GM18519 (cell line): ENCODE results near the gene DDX41.

ENCODE experiments used
- ATAC-seq: cut with Tn5 transposase; IDR thresholded peaks from one replicate; pipeline ENCODE4 v1.9.1; 2021; ENCODE audit warnings: mild to moderate bottlenecking, moderate library complexity; ENCODE audit not compliant: unreplicated experiment, low FRiP score

DDX41 gene

GRCh38 chr5:177500685-177501522, 15.9 kb downstream of the DDX41 start:
- no peak for ATAC-seq

GRCh38 chr5:177499842-177500241, 16.9 kb downstream of the DDX41 start:
- no peak for ATAC-seq

- ATAC-seq, result no peak
These were observed 18.6 kb downstream of the DDX41 start for GRCh38 chr5:177498013-177498787.

- ATAC-seq, result peak; percentile 63
These were observed 19.3 kb downstream of the DDX41 start, which contains the start of gene PDLIM7 for GRCh38 chr5:177497292-177498012. Gene PDLIM7, minus strand, starts transcription at chr5:177497604. Its CDS starts 1,092 bp downstream, at chr5:177496512.

GRCh38 chr5:177496727-177497291, 20.0 kb downstream of the DDX41 start:
- ATAC-seq, result peak; percentile 7

GRCh38 chr5:177496070-177496726, 20.6 kb downstream of the DDX41 start:
- ATAC-seq, result no peak

- no peak for ATAC-seq
These were observed 21.3 kb downstream of the DDX41 start for GRCh38 chr5:177495243-177496060.

- ATAC-seq, result no peak
These were observed 22.2 kb downstream of the DDX41 start for GRCh38 chr5:177494346-177495195.

GRCh38 chr5:177493795-177494345, 22.9 kb downstream of the DDX41 start:
- ATAC-seq, result no peak

GRCh38 chr5:177492841-177493240, 23.9 kb downstream of the DDX41 start:
- no peak for ATAC-seq

GRCh38 chr5:177491983-177492746, 24.6 kb downstream of the DDX41 start:
- no peak for ATAC-seq

- ATAC-seq, result no peak
These were observed 25.3 kb downstream of the DDX41 start for GRCh38 chr5:177491429-177491945.

- ATAC-seq, result no peak
These were observed 25.8 kb downstream of the DDX41 start for GRCh38 chr5:177490992-177491391.

- ATAC-seq, result no peak
These were observed 26.3 kb downstream of the DDX41 start for GRCh38 chr5:177490311-177490991.

GRCh38 chr5:177489119-177489716, 27.5 kb downstream of the DDX41 start:
- no peak for ATAC-seq

- no peak for ATAC-seq
These were observed 28.8 kb downstream of the DDX41 start for GRCh38 chr5:177487975-177488374.
